Measurements from ENCODE around the gene SLC34A3. TPM values are rescaled to one million over a fixed set of nuclear protein-coding genes. Genes with fewer than 3 reads are reported as not detected.
"Not testable (repeated sequence)": the region's sequence is repeated elsewhere in the genome, so short reads cannot be mapped to it uniquely, and the experiment has no call there.

Gene SLC34A3
- polyA plus RNA-seq, 2 of the 4 experiments (the other 2 are of a cell fraction) = 0.05 TPM; not detected in 1

DNA sequence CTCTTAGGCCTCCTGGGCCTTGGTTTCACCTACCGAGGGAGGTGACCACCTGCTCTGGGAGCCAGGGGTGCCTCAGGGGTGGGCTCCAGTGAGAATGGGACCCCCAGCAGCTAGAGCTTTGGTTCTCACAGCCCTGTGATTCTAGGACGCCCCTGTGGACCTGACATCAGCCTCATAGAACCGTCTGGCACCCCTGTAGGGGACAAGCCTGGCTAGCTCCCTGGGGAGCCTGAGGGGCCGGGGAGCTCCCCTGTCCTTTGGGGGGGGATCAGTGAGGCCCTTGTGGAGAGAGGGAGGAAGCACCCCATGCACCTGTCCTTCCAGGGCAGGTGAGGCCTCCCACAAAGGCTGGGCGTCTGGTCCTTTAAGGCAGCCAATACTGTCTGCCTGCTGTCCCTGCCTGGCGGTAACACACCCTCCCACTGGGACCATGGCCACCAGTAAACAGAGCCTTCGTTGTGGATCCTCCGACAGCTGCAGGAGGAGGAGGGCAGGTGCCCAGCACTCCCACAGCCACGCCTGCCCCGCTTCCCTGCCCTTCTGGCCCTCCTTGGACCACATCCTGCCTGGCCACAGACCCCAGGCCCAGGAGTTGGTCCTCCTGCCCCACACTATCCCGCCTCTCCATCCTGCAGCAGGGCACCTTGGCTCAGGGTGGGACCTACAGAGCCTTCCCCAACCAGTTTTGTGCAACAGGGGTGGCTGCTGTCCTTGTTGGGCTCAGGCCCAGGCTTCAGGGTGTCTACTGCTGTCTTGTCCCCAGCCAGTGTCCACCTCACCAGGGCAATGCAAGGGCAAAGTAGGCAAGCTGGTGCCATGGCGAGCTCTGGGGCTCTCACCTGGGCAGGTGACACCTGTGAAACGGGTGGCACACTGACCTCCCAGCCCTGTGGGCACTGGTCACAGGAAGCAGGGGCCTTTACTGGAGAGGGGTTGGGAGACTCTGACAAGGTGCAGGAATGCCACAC, 7.3 kb downstream of the SLC34A3 start:
- WGBS (ENCODE audit: missing lambda C conversion rate) = 63% methylated on average over 10 of the region's 13 CpGs
- CTCF ChIA-PET = interaction anchor here (0.6 to 13.1 kb wide), 24 partner anchors 9 to 275 kb away, joined by 3 to 236 read pairs (median 7); partner anchors contain the start of genes ANAPC2, CYSRT1, DPP7 and MAN1B1
- DNase-seq (ENCODE audit: low read depth in 1 of 2, low spot score in 1 of 2) (peak in 1 of 2 experiments; percentile 42), FAIRE-seq (no peak), ATAC-seq (no peak)
- POLR2A ChIA-PET = interaction anchor here (1.8 kb wide), 1 partner anchor 49 kb away, joined by 4 read pairs; no protein-coding TSS in a partner anchor
- H3K4me2 ChIP-seq = peak overlapping the region; percentile 13; the same call in 2 of the 3 replicates
- H3K4me1 ChIP-seq = peaks cover 42% of the 10 kb centered on the region
- no peak for TF ChIP-seq NR3C1 (IDR thresholded peaks at IDR 0.05)
- TF ChIP-seq PHF8 (IDR thresholded peaks at IDR 0.05; ENCODE audit: borderline replicate concordance, low read depth) = no peak
- TF ChIP-seq RAD21 (conservative IDR thresholded peaks at IDR 0.05 in 1 of 2, IDR thresholded peaks at IDR 0.05 in 1 of 2) = no peak
- TF ChIP-seq JUNB (IDR thresholded peaks at IDR 0.05) = no peak
- TF ChIP-seq MYC (IDR thresholded peaks at IDR 0.05; ENCODE audit: borderline replicate concordance, low read length) = no peak
- TF ChIP-seq, protein P1, sequence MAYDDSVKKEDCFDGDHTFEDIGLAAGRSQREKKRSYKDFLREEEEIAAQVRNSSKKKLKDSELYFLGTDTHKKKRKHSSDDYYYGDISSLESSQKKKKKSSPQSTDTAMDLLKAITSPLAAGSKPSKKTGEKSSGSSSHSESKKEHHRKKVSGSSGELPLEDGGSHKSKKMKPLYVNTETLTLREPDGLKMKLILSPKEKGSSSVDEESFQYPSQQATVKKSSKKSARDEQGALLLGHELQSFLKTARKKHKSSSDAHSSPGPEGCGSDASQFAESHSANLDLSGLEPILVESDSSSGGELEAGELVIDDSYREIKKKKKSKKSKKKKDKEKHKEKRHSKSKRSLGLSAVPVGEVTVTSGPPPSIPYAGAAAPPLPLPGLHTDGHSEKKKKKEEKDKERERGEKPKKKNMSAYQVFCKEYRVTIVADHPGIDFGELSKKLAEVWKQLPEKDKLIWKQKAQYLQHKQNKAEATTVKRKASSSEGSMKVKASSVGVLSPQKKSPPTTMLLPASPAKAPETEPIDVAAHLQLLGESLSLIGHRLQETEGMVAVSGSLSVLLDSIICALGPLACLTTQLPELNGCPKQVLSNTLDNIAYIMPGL (CRISPR knock-in tag; IDR thresholded peaks at IDR 0.05; ENCODE audit: borderline replicate concordance) = no peak
- no peak for TF ChIP-seq GATA3 (IDR thresholded peaks at IDR 0.05; ENCODE audit: borderline replicate concordance)
- TF ChIP-seq SMC3 (IDR thresholded peaks at IDR 0.05) = no peak
- TF ChIP-seq CHD4 (IDR thresholded peaks at IDR 0.05; ENCODE audit: borderline replicate concordance) = no peak
- TF ChIP-seq NPAS2 (CRISPR knock-in tag; IDR thresholded peaks at IDR 0.05; ENCODE audit: borderline replicate concordance) = no peak
- no peak for TF ChIP-seq HOXB13 (CRISPR knock-in tag; IDR thresholded peaks at IDR 0.05; ENCODE audit: low read depth)
- no peak overlapping the region for H3K4me3 ChIP-seq
- H3K27ac ChIP-seq = peak overlapping the region in 1 of 2 experiments; percentile 63; a peak in 2 of 6 replicates
- no peaks in the 10 kb centered on the region for H3K9me3 ChIP-seq

DNA sequence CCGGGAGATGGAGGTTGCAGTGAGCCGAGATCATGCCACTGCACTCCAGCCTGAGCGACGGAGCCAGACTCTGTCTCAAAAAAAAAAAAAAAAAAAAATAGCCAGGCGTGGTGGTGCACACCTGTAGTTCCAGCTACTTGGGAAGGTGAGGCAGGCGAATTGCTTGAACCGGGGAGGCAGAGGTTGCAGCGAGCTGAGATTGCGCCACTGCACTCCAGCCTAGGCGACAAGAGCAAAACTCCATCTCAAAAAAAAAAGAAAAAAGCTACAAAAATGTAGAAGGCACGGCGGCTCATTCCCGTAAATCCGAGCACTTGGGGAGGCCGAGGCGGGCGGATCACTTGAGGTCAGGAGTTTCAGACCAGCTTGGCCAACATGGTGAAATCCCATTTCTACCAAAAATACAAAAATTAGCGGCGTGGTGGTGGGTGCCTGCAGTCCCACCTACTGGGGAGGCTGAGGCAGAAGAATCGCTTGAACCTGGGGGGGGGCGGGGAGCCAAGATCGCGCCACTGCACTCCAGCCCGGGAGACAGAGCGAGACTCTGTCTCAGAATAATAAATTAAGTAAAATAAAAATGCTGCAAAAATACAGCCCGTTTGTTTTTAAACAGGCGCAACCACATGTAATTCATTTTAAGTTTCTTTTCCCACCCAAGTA, 9.0 kb downstream of the SLC34A3 start:
- 75% methylated on average over 27 of the region's 27 CpGs for WGBS (ENCODE audit: missing lambda C conversion rate)
- not testable (repeated sequence) for FAIRE-seq; DNase-seq (ENCODE audit: low read depth in 1 of 2, low spot score in 1 of 2); H3K9me3 ChIP-seq; ATAC-seq
- Histone ChIP-seq H3K4me2 (peak overlapping the region; percentile 81), H3K4me1 (peaks cover 54% of the 10 kb centered on the region), H3K4me3 (peak overlapping the region; percentile 67), H3K27ac (peak overlapping the region; percentile 97 to 99)
- POLR2A ChIA-PET = interaction anchor here (0.6 to 3.3 kb wide), 14 partner anchors 10 to 193 kb away, joined by 3 to 97 read pairs (median 8); partner anchors contain the start of genes CYSRT1, DPP7, NELFB and NPDC1
- CTCF ChIA-PET = interaction anchor here (0.9 to 13.1 kb wide), 11 partner anchors 8 to 210 kb away, joined by 3 to 236 read pairs (median 4); partner anchors contain the start of genes CYSRT1, NELFB, RNF208 and RNF224

DNA sequence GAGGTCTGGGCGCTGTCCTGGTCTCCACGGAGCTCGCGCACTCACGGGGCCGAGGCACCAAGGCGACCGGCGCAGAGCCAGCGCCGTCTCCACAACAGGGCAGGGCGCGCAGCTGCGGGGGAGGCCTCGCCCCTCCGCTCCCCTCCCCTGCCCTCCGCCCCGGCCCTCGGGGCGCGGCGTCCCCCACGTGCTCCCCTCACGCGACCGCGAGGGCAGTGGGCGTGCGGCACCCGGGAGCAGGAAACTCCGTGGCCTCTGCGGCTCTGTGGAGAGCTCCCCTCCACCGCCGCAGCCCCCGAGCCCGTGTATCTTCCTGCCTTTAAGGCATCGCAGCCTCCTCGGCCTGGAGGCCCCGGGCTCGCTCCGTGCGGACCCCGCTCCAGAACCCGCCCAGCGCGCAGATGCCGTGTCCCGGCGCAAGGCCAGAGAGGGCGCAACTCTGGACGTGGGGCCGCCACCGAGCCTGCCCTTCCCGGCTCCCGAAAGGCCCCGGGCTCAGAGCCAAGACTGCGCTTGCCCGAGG, 9.7 kb downstream of the SLC34A3 start:
- FAIRE-seq = no peak
- CTCF ChIA-PET = interaction anchor here (0.9 to 13.1 kb wide), 13 partner anchors 9 to 211 kb away, joined by 3 to 236 read pairs (median 4); partner anchors contain the start of genes CYSRT1, NELFB, NRARP and RNF208
- ATAC-seq = peak; percentile 17 to 46
- 0% methylated on average over 10 of the region's 58 CpGs for WGBS (ENCODE audit: missing lambda C conversion rate)
- H3K4me2 ChIP-seq = peak overlapping the region; percentile 81
- H3K4me1 ChIP-seq = peaks cover 54% of the 10 kb centered on the region
- POLR2A ChIA-PET = interaction anchor here (0.5 to 3.3 kb wide), 49 partner anchors 9 to 378 kb away, joined by 3 to 97 read pairs (median 5); partner anchors contain the start of genes ANAPC2, CYSRT1, DPP7 and EHMT1
- peak overlapping the region; percentile 67 for H3K4me3 ChIP-seq
- peak in 1 of 2 experiments; percentile 80 for DNase-seq (ENCODE audit: low read depth in 1 of 2, low spot score in 1 of 2)
- H3K9me3 ChIP-seq = no peaks in the 10 kb centered on the region
- peak overlapping the region; percentile 97 to 99 for H3K27ac ChIP-seq
- peak; percentile 78 for TF ChIP-seq BHLHE40 (IDR thresholded peaks at IDR 0.05; ENCODE audit: low read depth, low read length)
- TF ChIP-seq MYC (IDR thresholded peaks at IDR 0.05; ENCODE audit: borderline replicate concordance, low read length) = peak; percentile 87
- no peak for TF ChIP-seq TP53 (CRISPR knock-in tag; IDR thresholded peaks at IDR 0.05)
- TF ChIP-seq EHMT2 (IDR thresholded peaks at IDR 0.05; ENCODE audit: low read depth) = no peak
- peak; percentile 73; the same call in 1 of the 2 replicates for TF ChIP-seq HOXB5 (CRISPR knock-in tag; IDR thresholded peaks at IDR 0.05)
- TF ChIP-seq ZSCAN20 (CRISPR knock-in tag; IDR thresholded peaks at IDR 0.05) = no peak
- TF ChIP-seq JUN (IDR thresholded peaks at IDR 0.05) = peak in 1 of 2 experiments; percentile 9; a peak in 2 of 5 replicates
- no peak for TF ChIP-seq NR3C1 (IDR thresholded peaks at IDR 0.05)
- no peak for TF ChIP-seq RFX5 (IDR thresholded peaks at IDR 0.05)
- no peak for TF ChIP-seq EHF (CRISPR knock-in tag; IDR thresholded peaks at IDR 0.05)
- TF ChIP-seq, protein P2, sequence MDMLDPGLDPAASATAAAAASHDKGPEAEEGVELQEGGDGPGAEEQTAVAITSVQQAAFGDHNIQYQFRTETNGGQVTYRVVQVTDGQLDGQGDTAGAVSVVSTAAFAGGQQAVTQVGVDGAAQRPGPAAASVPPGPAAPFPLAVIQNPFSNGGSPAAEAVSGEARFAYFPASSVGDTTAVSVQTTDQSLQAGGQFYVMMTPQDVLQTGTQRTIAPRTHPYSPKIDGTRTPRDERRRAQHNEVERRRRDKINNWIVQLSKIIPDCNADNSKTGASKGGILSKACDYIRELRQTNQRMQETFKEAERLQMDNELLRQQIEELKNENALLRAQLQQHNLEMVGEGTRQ (IDR thresholded peaks at IDR 0.05) = peak; percentile 69
- TF ChIP-seq, protein P3, sequence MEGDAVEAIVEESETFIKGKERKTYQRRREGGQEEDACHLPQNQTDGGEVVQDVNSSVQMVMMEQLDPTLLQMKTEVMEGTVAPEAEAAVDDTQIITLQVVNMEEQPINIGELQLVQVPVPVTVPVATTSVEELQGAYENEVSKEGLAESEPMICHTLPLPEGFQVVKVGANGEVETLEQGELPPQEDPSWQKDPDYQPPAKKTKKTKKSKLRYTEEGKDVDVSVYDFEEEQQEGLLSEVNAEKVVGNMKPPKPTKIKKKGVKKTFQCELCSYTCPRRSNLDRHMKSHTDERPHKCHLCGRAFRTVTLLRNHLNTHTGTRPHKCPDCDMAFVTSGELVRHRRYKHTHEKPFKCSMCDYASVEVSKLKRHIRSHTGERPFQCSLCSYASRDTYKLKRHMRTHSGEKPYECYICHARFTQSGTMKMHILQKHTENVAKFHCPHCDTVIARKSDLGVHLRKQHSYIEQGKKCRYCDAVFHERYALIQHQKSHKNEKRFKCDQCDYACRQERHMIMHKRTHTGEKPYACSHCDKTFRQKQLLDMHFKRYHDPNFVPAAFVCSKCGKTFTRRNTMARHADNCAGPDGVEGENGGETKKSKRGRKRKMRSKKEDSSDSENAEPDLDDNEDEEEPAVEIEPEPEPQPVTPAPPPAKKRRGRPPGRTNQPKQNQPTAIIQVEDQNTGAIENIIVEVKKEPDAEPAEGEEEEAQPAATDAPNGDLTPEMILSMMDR (IDR thresholded peaks at IDR 0.05) = peak; percentile 22; the same call in 1 of the 3 replicates
- peak; percentile 52 for TF ChIP-seq POLR2A (IDR thresholded peaks at IDR 0.05; ENCODE audit: low read length)
- peak; percentile 48; the same call in 1 of the 2 replicates for TF ChIP-seq PHF8 (IDR thresholded peaks at IDR 0.05; ENCODE audit: borderline replicate concordance, low read depth)
- TF ChIP-seq MAFK (IDR thresholded peaks at IDR 0.05; ENCODE audit: partially characterized antibody) = no peak
- no peak for TF ChIP-seq RAD21 (conservative IDR thresholded peaks at IDR 0.05 in 1 of 2, IDR thresholded peaks at IDR 0.05 in 1 of 2)
- TF ChIP-seq HEYL (CRISPR knock-in tag; IDR thresholded peaks at IDR 0.05) = no peak
